ENCODE results near the gene ELMO2. TPM values are rescaled to one million over a fixed set of nuclear protein-coding genes. Genes with fewer than 3 reads are reported as not detected.
"Not testable (repeated sequence)": the region's sequence is repeated elsewhere in the genome, so short reads cannot be mapped to it uniquely, and the experiment has no call there.

ELMO2 gene
- total RNA-seq, 6 donors from 2014 or later: 36.4 to 103 (median 46.3) TPM

- no peak overlapping the region for H3K4me3 ChIP-seq
- H3K27ac ChIP-seq: no peak overlapping the region
- H3K36me3 ChIP-seq: peaks cover 32 to 98% (median 86%) of the 10 kb centered on the region in 4 donors
- H3K4me1 ChIP-seq: no peaks in the 10 kb centered on the region
- H3K27me3 ChIP-seq: no peaks in the 10 kb centered on the region
- DNase-seq (no peak), ATAC-seq (ENCODE audit: low FRiP score in 2 of 2) (no peak)
- no peaks in the 10 kb centered on the region for H3K9me3 ChIP-seq
- WGBS, 2 donors: 82 to 86% methylated on average over 5 of the region's 5 CpGs
- no peak for TF ChIP-seq EP300 (IDR thresholded peaks at IDR 0.05)
- no peak for TF ChIP-seq POLR2A (IDR thresholded peaks at IDR 0.05)
- no peak for TF ChIP-seq CTCF (IDR thresholded peaks at IDR 0.05)
- TF ChIP-seq POLR2AphosphoS5 (IDR thresholded peaks at IDR 0.05): no peak
Measured at GRCh38 chr20:46388201-46388836, 18.1 kb downstream of the ELMO2 start.

GRCh38 chr20:46387054-46387453 lies 19.4 kb downstream of the ELMO2 start:
- H3K4me1 ChIP-seq; DNase-seq; H3K27me3 ChIP-seq; H3K4me3 ChIP-seq; H3K9me3 ChIP-seq; H3K27ac ChIP-seq; ATAC-seq (ENCODE audit: low FRiP score in 2 of 2): not testable (repeated sequence)
- H3K36me3 ChIP-seq: peaks cover 42 to 98% (median 87%) of the 10 kb centered on the region in 4 donors
- WGBS, 2 donors: 95% methylated on average over 3 of the region's 3 CpGs

GRCh38 chr20:46378412-46379009 lies 27.9 kb downstream of the ELMO2 start:
- H3K27me3 ChIP-seq: no peaks in the 10 kb centered on the region
- 74 to 93% methylated on average over 2 of the region's 2 CpGs for WGBS, 2 donors
- H3K4me1 ChIP-seq: no peaks in the 10 kb centered on the region
- ATAC-seq (ENCODE audit: low FRiP score in 2 of 2) (no peak), DNase-seq (no peak)
- TF ChIP-seq POLR2AphosphoS5 (IDR thresholded peaks at IDR 0.05): no peak
- TF ChIP-seq POLR2A (IDR thresholded peaks at IDR 0.05): no peak
- TF ChIP-seq EP300 (IDR thresholded peaks at IDR 0.05): no peak
- no peak for TF ChIP-seq CTCF (IDR thresholded peaks at IDR 0.05)
- no peaks in the 10 kb centered on the region for H3K9me3 ChIP-seq
- peaks cover 37 to 100% (median 85%) of the 10 kb centered on the region in 4 donors for H3K36me3 ChIP-seq
- H3K27ac ChIP-seq: no peak overlapping the region
- H3K4me3 ChIP-seq: no peak overlapping the region

- ATAC-seq (ENCODE audit: low FRiP score in 2 of 2) (no peak), DNase-seq (no peak)
- H3K27ac ChIP-seq: no peak overlapping the region
- H3K4me3 ChIP-seq: no peak overlapping the region
- H3K9me3 ChIP-seq: no peaks in the 10 kb centered on the region
- no peak for TF ChIP-seq EP300 (IDR thresholded peaks at IDR 0.05)
- TF ChIP-seq POLR2A (IDR thresholded peaks at IDR 0.05): no peak
- no peak for TF ChIP-seq POLR2AphosphoS5 (IDR thresholded peaks at IDR 0.05)
- no peak for TF ChIP-seq CTCF (IDR thresholded peaks at IDR 0.05)
- no peaks in the 10 kb centered on the region for H3K27me3 ChIP-seq
- H3K4me1 ChIP-seq: no peaks in the 10 kb centered on the region
- H3K36me3 ChIP-seq: peaks cover 38 to 100% (median 85%) of the 10 kb centered on the region in 4 donors
- WGBS, 2 donors: 92 to 96% methylated on average over 7 of the region's 7 CpGs
Measured at GRCh38 chr20:46377518-46377917, 28.9 kb downstream of the ELMO2 start.

- Histone ChIP-seq H3K27me3 (no peaks in the 10 kb centered on the region), H3K36me3 (peaks cover 32 to 100% (median 84%) of the 10 kb centered on the region in 4 donors), H3K4me3 (no peak overlapping the region), H3K4me1 (no peaks in the 10 kb centered on the region), H3K9me3 (no peaks in the 10 kb centered on the region), H3K27ac (no peak overlapping the region)
- TF ChIP-seq POLR2AphosphoS5 (IDR thresholded peaks at IDR 0.05) (no peak), POLR2A (IDR thresholded peaks at IDR 0.05) (no peak), EP300 (IDR thresholded peaks at IDR 0.05) (no peak), CTCF (IDR thresholded peaks at IDR 0.05) (no peak)
- WGBS, 2 donors: 72 to 74% methylated on average over 4 of the region's 4 CpGs
- DNase-seq (no peak), ATAC-seq (ENCODE audit: low FRiP score in 2 of 2) (no peak)
Measured at GRCh38 chr20:46376196-46376785, 30.1 kb downstream of the ELMO2 start.

Measured in upper lobe of left lung (tissue), 6 donors.